HG03432 (cell line): Measurements from ENCODE around the gene THBS1.

Experiments
- ATAC-seq: cut with Tn5 transposase; IDR thresholded peaks from one replicate; pipeline ENCODE4 v1.9.1; 2021; ENCODE audit warnings: mild to moderate bottlenecking, moderate library complexity; ENCODE audit not compliant: unreplicated experiment

The THBS1 gene

DNA sequence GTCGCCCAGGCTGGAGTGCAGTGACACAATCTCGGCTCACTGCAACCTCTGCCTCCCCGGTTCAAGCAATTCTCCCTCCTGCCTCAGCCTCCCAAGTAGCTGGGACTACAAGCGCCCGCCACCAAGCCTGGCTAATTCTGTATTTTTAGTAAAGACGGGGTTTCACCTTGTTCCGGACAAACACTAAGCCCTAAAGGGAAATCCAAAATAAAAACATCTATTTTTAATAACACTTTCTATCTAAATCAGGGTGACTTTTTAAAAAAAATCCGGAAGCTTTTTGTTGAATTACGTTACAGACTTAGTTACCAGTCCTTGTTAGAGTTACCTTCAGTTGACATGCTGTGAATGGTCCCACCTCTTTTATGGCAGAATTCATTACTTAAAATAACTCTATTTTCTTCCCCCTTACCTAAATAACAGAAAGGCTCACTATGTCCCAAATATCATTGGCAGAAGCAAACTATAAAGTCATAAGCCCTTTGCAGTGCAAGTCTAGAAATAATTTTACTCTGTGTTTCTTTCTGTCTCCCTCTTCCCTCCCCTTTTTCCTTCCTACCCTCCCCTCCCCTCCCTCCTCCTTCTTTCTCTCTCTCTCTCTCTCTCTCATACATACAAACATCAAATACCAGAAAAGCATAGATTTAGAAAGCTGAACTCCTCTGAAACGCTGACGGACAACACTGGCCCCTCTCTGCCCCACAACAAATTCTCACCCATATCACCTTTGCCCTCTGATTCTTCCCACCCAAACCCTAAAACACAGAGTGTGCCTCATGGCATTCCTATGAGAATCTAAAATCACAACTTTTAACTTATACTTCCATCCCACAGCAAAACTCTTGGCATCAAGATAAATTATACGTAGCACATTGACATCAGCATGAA, 18.3 kb downstream of the THBS1 start:
- no peak for ATAC-seq

DNA sequence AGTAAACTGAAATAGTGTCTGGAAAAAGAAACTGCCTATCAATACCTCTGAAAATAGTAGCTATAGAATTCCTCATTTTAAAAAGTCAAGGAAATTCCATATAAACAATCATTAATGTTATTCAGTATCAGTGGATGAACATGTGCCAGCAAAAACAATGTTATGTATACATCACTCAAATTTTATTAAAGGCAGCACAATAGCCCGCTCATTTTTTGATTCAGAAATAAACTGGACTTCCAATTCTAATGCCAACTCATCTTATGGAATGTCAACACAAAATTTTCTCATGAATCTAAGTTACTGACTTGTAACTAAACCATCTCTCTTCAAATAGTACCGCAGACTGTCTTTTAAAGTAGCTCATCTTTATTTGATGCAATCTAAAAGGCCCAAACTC, 19.0 kb downstream of the THBS1 start:
- no peak for ATAC-seq

DNA sequence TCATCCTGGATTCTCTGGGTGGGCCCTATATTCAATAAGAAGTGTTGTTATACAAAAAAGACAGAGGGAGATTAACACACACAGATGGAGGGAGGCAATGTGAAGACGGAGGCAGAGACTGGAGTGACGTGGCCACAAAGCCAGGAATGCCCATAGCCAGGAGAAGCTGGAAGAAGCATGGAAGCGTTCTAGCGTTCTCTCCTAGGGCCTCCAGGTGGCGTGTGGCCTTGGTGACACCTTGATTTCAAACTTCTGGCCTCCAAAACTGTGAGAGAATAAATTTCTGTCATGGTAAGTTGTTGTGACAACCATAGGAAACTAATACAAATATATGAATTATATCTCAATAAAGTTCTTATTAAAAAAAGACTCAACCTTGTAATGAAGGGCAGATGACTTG, 21.3 kb downstream of the THBS1 start:
- no peak for ATAC-seq

DNA sequence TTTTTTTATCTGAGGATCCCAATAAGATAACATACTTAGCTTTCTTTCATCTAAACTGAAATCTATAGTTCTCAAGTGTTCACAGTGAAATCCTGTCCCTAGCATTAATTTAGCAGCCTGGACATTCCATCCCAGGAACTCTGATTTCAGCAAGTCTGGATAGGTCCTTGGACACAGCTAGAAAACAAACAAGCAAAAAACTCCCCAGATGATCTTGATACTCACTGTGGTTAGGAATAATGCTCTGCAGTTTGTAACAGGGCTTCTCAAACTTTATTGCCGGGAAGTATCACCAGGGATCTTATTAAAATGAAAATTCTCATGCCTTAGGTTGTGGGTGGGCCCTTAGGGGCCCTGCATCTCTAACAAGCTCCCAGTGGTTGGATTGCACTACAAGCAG, 24.3 kb downstream of the THBS1 start:
- ATAC-seq, result no peak

DNA sequence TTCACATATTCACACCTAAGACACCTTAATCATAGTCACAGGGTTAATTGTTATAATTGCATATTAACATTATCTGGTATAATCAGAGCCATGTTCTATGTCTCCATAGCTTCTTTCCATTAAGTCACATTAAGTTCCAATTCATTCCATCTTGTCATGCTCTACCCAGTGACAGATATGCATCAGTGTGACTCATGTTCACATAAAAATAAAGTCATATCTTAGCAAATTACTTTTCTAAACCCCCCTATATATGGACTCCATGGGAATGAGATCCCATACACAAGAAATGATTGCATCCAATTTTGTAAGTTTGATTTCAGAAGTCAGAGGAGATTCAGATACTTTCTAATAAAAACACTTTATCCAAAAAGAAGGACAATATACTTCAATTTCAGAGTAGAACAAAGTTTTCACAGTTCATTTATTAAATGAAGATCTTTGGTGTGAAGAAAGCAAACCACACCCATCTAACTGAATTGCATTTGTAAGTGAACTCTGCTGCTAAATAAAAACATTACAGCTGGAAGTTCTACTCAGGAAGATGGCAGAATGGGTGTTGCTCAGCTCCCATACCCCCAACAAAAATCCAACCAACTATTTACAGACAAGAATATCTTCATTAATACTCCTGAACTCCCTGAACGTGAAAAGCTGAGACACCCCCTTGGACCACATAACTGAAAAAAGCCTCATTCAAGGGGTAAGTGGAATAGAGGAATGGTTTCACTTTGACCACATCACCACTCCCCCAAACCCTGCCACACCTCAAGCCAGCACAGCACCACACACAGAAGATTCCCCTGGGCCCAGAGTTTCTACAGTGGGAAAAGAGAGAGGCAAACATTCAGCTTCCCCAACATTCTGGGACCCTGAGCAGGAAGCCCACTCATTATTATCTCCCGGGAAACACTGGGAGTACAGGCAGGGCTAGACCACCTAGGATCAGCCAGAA, 27.6 kb downstream of the THBS1 start:
- ATAC-seq, result no peak

DNA sequence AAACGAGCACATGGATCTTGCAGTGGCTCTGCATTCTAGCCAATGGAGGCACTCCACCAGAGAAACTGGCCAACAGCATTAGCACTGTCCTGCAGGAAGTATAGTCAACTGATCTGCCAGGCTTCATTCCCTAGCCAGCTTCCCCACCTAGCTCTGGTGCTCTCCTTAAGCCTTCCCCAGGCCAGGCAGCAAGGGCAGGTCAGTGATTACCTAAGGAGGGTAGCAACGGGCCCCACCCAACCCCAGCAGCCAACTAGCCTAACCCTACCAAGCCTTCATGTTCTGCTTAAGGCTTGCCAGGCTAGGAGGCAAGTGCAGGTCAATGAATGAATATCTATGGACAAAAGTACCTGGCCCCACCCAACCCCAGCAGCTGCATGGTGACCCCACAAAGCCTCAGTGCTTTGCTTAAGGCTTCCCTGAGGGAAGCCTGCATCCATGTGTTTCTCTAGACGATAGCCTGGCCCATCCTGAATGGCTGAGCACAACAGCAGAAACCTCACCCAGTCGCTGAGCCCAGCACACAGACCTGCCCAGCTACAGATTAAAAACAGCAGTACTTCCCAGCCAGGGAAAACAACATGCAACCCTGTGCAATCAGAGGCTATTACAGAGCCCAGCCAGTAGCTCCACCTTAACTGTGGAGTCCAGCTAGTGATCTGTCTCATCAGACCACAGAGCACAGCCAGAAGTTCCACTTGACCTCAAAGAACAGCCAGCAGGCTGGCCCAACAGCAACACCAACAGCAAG, 28.5 kb downstream of the THBS1 start:
- ATAC-seq, result no peak

DNA sequence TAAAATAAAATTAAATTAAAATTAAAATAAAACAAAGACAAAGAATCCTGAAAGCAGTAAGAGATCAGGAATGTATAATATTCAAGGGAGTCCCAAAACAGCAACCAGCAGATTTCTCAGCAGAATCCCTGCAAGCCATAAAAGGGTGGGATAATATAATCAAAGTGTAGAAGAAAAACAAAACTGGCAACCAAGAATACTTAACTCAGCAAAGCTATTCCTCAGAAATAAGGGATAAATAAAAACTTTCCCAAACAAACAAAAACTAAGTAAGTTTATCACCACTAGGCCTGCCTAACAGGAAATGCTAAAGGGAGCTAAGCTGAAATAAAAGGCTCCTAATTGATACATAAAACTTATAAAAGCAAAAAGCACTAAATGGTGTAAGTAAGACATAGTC, 29.8 kb downstream of the THBS1 start:
- no peak for ATAC-seq

DNA sequence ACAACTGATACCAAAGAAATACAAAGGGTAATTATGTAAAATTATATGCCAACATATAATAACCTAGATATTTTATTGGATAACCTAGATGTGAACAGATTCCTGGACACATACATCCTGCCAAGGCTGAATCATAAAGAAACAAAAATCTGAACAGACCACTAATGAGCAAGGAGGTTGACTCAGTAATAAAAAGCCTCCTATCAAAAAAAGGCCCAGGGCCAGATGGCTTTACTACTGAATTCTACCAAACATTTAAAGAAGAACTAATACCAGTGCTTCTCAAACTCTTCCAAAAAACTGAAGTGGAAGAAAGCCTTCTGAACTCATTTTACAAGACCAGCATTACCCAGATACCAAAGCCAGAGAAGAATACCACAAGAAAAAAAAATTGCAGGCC, 32.4 kb downstream of the THBS1 start:
- ATAC-seq, result no peak

DNA sequence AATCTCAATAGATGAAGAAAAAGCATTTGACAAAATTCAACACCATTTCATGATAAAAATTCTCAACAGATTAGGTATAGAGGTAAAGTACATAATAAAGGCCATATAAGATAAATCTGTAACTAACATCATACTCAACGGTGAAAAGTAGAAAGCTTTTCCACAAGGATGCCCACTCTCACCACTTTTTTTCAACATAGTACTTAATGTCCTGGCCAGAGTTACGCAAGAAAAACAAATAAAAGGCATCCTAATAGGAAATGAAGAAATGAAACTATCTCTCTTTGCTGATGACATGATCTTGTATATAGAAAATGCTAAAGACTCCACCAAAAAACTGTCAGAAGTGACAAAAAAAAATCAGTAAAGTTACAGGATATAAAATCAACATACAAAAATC, 33.0 kb downstream of the THBS1 start:
- ATAC-seq, result no peak

DNA sequence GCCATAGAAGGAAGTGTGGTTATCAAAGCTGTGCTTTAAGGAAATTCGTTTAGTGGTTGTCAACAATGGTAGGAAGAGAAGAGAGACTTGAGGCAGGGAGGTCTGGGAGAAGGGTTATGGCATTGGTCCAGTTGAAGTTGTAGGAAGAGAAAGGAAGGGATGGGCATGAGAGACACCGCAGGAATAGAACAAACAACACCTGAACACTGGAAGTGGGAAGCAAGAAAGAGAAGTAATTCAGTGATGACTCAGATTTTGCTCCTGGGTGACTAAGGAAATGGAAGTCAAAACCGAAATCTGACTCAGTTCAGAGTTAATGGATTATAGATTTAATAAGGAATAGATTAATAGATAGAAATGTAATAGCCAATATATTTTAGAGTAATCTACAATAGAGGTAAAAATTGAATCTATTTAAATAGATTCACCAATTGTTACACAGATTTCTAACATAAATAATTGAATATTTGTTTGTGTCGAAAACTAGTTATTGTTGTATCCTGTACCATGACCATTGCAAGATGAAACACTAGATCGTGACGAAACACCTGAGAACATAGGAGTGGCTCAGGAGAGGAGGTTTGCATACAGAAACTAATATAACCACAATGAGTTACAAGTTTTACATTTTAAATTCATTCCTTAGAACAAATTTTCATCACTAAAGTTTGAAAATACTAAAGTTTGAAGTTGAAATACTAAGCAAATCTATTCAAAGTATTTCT, 36.0 kb downstream of the THBS1 start:
- no peak for ATAC-seq

DNA sequence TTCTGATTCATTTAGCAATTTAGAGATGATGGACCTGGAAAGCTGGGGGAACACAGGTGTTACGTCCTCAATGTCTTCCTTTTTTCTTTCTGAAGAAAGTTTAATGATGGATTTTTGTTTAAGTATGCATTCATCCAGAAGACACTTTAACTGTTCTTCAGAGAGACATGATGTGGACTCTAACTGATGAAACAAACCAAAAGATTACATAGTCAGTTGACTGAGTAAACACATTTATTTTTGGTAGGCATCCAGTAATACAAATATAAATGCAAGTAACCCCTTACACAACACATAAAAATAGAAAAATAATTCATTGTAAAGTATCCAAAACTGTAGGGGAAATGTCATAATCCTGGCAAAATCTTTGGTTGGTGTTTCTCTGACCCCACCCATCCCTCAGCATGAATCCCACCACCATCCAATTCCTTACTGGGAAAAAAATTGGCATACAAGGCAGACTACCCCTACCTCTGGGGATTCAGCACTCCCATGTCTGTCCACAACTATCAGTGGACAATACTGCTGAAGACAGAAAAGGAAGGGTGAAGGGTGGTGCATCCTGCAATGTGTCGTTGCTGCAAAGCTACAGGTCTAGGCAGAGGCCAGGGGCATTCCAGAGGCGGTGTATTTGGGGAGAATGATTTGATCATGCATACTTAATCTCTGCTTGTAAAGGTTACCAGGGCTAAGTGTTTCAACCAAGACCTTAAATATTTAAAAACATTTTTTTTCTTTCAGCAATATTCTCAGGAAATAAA, 37.4 kb downstream of the THBS1 start:
- no peak for ATAC-seq

DNA sequence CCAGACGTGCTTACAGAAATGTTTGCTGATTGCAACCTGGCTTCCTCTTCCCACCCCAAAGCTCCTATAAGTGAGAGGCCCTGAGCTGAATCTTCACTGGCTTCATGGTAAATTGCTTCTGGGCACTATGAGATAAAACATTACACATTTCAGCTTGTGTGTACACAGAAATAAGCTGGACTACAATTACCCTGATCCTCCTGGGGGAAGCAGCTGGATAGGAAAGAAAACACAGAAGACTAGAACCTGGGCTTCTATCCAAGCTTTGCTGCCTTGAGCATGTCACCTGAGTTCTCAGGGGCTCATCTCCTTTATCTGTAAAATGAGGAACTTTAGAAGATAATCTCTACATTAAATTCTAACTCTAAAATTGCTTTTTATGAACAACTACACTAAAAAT, 40.3 kb downstream of the THBS1 start:
- no peak for ATAC-seq

DNA sequence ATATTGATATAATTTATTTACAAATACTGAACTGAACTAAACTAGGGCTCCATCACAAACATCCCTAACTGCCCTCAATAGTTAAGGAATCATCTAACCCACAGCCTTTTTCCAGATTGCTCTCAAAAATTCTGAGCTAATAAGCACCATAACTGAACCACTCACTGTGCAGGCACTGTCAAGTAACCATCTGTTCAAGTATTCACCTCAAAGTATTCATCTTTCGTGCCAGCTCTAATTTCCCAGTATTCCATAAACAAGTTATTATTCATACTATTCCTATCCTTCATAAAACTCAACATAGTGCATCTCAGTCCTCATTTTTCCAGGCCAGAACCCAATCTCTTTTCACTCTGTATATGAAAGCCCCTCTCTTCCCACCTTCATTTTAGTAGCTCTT, 41.1 kb downstream of the THBS1 start:
- no peak for ATAC-seq

DNA sequence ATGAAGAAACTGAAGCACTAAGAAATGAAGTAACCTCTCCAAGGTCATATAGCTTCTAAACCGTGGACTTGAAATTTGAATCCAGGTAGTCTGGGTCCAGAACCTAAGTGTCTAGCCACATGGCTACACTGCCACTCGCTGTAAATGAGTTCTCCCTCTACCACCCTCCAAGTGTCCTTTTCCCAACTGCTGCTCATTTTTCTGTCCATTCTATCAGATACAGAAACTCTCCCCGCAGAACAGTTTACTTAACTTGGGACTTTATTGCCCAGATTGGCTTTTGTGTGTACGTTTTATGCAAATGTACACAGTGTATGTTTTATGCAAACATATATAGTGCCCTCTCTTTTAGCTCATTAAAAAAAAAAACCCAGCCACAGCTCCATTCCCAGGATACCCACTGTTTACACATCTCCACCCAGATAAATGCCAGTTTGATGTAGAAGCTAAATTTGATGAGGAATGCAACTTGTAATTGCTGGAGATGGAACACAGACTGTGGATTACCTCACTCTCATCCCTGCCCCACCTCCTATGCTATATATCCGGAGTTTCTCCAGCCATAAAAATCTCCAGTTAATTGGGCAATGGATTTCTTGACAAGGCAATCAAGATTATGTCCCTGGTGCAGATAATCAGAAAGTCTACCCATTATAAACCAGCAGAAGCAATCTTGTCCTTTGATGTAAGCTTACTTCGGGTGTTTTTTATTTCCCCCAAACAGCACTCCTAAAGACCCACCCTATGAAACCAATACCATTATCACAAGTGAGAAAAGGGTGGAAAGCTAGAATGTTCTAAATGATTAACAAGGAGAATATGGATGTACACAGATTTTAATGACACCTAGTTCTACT, 42.0 kb downstream of the THBS1 start:
- peak; percentile 4 for ATAC-seq

DNA sequence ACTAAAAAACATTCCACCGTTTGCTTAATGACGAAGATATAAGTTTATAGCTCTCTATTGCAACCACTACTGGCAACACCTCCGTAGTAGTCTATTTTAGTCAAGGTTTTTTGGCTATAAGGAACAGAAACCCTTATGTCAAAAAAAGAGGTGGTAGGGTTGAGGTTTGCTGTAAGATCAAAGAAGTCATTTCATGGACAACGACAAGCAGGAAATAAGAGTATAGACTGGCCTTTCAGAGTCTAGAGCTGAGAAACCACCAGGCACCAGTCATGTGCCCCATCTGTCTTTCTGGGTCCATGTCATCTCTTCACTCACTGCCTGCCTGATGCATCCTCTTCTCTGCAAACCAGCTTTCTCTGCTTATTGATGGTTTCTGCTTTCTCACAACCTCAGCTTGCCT, 42.7 kb downstream of the THBS1 start:
- peak; percentile 95 for ATAC-seq

DNA sequence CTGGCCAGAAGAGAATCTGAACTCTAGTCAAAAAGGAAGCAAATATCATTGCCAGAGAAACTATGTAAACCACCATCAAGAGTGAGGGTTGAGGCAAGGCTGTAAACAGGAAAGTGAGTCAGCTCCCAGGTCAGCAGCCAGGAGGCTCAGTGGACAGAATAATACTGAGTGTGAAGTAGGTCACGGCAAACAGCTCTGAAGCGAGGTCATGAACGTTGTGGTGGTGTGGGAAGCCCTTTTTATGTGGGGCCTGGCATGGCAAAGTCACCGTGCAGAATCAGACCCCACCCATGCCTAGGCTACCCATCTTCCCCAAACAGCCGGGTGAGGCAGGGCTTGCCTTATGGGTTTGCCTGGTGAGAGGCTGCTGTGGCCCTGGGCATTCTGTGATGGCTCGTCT, 43.9 kb downstream of the THBS1 start:
- peak; percentile 38 for ATAC-seq

DNA sequence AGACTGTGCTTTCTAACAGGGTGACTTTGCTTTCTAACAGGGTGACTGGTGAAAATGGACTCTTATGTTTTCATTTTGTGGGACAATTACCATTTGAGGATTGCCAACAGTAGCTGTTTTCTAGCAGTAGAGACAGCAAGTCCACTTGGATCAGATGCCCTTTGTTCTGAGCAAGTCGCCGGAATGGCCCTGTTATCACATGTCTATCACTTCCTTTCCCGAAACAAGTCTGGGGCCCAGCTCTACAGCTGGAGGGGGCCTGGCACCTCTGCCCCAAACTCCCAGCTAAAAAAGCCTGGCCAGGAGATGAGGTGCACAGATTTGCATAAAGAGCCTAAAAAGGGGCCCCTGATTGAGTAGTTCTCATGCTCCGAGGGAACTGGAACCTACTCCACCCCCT, 44.6 kb downstream of the THBS1 start:
- no peak for ATAC-seq

DNA sequence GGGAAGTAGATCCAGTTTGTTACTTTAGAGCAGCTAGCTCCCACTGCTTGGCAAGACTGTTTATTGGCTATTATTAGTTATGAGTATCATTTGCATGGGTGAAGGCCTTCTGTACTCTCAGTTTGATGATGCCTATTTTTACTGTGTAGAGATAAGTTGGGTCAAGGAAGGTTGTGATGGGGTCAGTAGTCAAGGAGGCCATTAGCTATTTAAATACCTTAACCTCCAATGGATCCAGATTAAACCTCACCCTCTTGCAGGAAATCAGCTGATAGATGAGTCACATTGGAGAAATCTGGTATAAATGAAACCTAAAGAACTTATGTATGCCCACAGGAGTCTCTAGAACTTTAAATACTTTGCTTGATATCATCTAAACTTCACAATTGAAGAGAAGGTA, 45.0 kb downstream of the THBS1 start:
- ATAC-seq, result no peak
